ENCODE measurements around the gene ACIN1.

ACIN1 gene

DNA sequence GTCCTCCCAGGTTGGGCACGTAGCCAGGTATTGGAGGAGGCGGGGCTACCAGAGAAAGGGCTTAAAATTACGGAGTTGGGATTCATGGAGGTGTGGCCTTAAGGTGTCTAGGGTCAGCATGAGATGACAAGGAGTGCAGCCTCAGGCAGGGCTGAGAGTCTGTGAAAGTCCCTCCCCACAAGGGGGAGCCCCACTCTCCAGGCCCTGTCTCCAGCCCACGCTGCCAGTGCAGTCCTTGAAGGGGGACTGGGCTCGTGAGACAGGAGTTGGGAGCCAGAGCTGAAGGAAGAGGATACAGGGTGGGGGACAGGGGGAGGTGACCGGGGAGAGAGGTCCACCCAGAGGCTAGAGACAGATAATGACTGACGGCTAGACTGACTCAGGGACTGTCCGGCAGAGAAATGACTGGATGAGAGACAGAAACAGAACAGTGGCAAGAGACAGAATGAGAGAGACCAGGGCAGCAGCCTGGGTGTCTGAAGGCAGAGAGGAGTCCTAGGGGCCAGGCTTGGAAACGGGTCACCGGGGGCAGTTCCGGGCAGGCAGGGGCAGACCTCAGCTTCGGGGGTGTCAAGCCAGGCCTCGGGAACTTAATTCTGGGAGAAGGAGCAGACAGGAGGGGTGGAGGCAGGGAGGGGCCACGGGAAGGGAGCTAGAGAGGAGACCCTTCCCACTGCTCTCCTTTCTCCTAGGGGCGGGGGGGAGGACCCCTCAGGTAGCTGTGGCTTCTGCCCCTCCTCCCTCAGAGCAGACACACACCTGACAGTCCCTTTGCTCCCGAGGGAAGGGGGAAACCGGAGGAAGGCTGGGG lies 38.6 kb downstream of the ACIN1 start:
- H2AFZ ChIP-seq (ENCODE audit: low read depth) = peak overlapping the region; percentile 44; the same call in 1 of the 2 replicates
- no peak overlapping the region for H3K4me3 ChIP-seq (IDR thresholded peaks at IDR 0.05; ENCODE audit: insufficient read depth, low read depth, low read length)
- TF ChIP-seq, protein P1, sequence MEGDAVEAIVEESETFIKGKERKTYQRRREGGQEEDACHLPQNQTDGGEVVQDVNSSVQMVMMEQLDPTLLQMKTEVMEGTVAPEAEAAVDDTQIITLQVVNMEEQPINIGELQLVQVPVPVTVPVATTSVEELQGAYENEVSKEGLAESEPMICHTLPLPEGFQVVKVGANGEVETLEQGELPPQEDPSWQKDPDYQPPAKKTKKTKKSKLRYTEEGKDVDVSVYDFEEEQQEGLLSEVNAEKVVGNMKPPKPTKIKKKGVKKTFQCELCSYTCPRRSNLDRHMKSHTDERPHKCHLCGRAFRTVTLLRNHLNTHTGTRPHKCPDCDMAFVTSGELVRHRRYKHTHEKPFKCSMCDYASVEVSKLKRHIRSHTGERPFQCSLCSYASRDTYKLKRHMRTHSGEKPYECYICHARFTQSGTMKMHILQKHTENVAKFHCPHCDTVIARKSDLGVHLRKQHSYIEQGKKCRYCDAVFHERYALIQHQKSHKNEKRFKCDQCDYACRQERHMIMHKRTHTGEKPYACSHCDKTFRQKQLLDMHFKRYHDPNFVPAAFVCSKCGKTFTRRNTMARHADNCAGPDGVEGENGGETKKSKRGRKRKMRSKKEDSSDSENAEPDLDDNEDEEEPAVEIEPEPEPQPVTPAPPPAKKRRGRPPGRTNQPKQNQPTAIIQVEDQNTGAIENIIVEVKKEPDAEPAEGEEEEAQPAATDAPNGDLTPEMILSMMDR (conservative IDR thresholded peaks at IDR 0.05; ENCODE audit: low read depth, low read length) = peak; percentile 68
- peaks cover 12% of the 10 kb centered on the region for H3K4me1 ChIP-seq (ENCODE audit: low read depth, poor library complexity, severe bottlenecking)
- H3K9ac ChIP-seq = peak overlapping the region; percentile 12; the same call in 1 of the 2 replicates
- peak overlapping the region; percentile 96 for H3K4me2 ChIP-seq
- no peaks in the 10 kb centered on the region for H3K27me3 ChIP-seq (ENCODE audit: insufficient read depth, low read depth)
- H3K36me3 ChIP-seq (ENCODE audit: insufficient read depth) = no peaks in the 10 kb centered on the region
- H3K27ac ChIP-seq = peak overlapping the region; percentile 35
- H3K79me2 ChIP-seq (ENCODE audit: insufficient read depth, low read depth) = no peaks in the 10 kb centered on the region
- H4K20me1 ChIP-seq (ENCODE audit: insufficient read depth) = no peaks in the 10 kb centered on the region

DNA sequence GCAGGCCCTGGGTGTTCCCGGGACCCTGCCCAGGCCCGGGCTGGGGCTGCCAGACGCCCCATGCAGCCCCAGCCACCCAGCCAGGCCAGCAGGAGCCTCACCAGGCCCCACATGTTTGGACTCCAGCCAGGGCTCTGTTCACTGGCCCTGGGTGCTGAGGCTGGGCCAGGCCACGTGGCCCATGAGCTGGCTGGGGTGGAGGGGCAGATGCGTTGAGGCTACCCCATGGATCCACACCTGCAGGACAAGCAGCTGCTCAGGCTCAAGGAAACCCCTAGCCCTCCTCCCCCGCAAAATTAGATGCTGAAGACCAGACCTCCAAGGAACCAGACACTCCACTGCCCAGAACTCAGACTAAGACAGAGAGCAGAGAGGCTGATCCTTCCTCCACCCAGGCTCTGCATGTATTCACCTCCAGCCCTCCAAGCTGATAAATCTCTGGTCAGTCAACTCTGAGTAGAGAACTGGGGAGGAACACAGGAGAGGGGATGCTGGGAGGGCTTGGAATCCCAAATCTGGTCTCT lies 39.3 kb downstream of the ACIN1 start:
- H3K4me2 ChIP-seq = peak overlapping the region; percentile 96
- no peaks in the 10 kb centered on the region for H3K27me3 ChIP-seq (ENCODE audit: insufficient read depth, low read depth)
- no peaks in the 10 kb centered on the region for H3K36me3 ChIP-seq (ENCODE audit: insufficient read depth)
- no peaks in the 10 kb centered on the region for H3K79me2 ChIP-seq (ENCODE audit: insufficient read depth, low read depth)
- H3K9ac ChIP-seq = no peak overlapping the region; the same call in 1 of the 2 replicates
- peak overlapping the region; percentile 44; the same call in 1 of the 2 replicates for H2AFZ ChIP-seq (ENCODE audit: low read depth)
- H4K20me1 ChIP-seq (ENCODE audit: insufficient read depth) = no peaks in the 10 kb centered on the region
- no peak overlapping the region for H3K4me3 ChIP-seq (IDR thresholded peaks at IDR 0.05; ENCODE audit: insufficient read depth, low read depth, low read length)
- peaks cover 12% of the 10 kb centered on the region for H3K4me1 ChIP-seq (ENCODE audit: low read depth, poor library complexity, severe bottlenecking)
- TF ChIP-seq, protein P1 (conservative IDR thresholded peaks at IDR 0.05; ENCODE audit: low read depth, low read length) = no peak
- H3K27ac ChIP-seq = peak overlapping the region; percentile 35

DNA sequence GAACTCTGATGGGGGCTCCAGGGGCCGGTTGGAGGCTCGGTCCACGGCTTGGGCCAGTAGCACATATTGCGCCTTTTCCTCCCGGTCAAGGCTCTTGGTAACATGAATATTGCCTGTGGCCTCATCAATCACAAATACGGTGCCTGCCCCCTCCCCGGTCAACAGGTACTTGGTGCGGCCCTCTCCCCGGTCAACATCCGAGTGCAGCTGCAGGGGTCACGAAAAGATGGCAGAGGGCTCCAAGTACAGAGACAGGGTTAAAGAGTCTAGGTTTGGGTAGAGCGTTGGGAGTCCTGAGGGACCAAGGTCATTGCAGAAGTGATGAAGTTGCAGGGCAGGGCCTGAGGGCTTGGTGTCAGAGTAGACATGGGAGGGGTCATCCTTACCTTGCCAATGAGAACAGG lies 39.8 kb downstream of the ACIN1 start:
- no peaks in the 10 kb centered on the region for H4K20me1 ChIP-seq (ENCODE audit: insufficient read depth)
- no peak overlapping the region for H3K27ac ChIP-seq
- TF ChIP-seq, protein P1 (conservative IDR thresholded peaks at IDR 0.05; ENCODE audit: low read depth, low read length) = no peak
- H3K79me2 ChIP-seq (ENCODE audit: insufficient read depth, low read depth) = no peaks in the 10 kb centered on the region
- no peak overlapping the region for H2AFZ ChIP-seq (ENCODE audit: low read depth)
- no peaks in the 10 kb centered on the region for H3K27me3 ChIP-seq (ENCODE audit: insufficient read depth, low read depth)
- H3K4me2 ChIP-seq = peak overlapping the region; percentile 96; the same call in 1 of the 2 replicates
- no peak overlapping the region for H3K9ac ChIP-seq
- no peak overlapping the region for H3K4me3 ChIP-seq (IDR thresholded peaks at IDR 0.05; ENCODE audit: insufficient read depth, low read depth, low read length)
- no peaks in the 10 kb centered on the region for H3K36me3 ChIP-seq (ENCODE audit: insufficient read depth)
- peaks cover 12% of the 10 kb centered on the region for H3K4me1 ChIP-seq (ENCODE audit: low read depth, poor library complexity, severe bottlenecking)

DNA sequence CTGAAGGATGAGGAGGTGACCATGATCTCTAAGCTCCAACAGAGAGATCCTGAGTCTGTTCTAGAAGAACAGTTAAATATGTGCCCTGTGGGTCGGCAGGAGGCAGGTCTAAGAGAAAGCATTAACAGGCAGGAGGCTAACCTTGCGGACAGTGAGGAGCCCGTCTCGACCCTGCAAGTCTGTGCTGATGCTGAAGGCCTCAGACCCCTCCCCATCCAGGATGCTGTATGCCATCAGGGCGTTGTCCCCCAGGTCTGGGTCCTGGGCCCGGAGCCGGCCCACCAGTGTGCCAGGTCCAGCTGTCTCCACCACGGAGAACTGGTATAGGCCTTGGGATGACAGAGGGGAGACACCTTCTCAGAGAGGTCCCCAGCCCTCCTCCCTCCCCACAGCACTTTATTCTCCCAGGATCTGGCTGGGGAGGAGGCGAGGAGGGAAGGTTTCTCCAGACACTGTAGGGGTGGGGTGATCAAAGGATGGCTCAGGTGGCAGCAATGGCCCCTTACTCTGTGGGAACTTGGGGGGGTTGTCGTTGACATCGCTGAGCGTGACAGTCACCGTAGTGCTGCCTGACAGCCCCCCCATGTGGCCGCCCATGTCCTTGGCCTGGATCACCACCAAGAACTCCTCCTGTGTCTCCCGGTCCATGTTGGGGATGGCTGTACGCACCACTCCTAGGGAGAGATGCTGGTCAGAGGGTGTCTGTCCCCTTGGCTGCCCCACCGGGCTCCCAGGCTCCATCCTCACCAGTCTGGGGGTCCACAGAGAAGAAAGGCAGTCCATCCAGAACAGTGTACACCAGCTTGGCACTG lies 40.7 kb downstream of the ACIN1 start:
- H3K9ac ChIP-seq = no peak overlapping the region
- H4K20me1 ChIP-seq (ENCODE audit: insufficient read depth) = no peaks in the 10 kb centered on the region
- H3K4me3 ChIP-seq (IDR thresholded peaks at IDR 0.05; ENCODE audit: insufficient read depth, low read depth, low read length) = no peak overlapping the region
- no peak overlapping the region for H3K4me2 ChIP-seq
- TF ChIP-seq, protein P1 (conservative IDR thresholded peaks at IDR 0.05; ENCODE audit: low read depth, low read length) = no peak
- no peaks in the 10 kb centered on the region for H3K27me3 ChIP-seq (ENCODE audit: insufficient read depth, low read depth)
- no peaks in the 10 kb centered on the region for H3K36me3 ChIP-seq (ENCODE audit: insufficient read depth)
- H3K27ac ChIP-seq = no peak overlapping the region
- H3K79me2 ChIP-seq (ENCODE audit: insufficient read depth, low read depth) = no peaks in the 10 kb centered on the region
- H2AFZ ChIP-seq (ENCODE audit: low read depth) = no peak overlapping the region
- peaks cover 12% of the 10 kb centered on the region for H3K4me1 ChIP-seq (ENCODE audit: low read depth, poor library complexity, severe bottlenecking)
